ENCODE data around the gene RNF19B. TPM values are rescaled to one million over a fixed set of nuclear protein-coding genes. Genes with fewer than 3 reads are reported as not detected.

The RNF19B gene
- total RNA-seq, 1 experiment from 2014 or later, result 22.5 TPM

DNA sequence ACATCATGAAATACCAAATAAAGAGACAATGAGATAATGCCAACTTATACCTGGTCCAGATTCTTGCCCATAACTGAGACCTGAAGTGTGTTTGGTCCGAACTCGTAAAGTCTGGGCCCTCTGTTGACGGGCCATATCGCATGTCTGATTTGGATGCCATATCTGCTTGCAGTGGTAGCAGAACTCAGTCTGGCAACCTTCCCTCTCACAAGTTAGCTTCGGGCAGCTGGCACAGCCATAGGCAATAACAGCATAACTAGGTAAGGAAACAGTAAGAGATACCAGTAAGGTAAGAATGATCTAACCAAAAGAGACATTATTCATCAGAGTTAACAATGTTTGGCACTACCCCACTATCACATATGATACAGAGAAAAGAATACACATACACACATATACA lies 15.1 kb downstream of the RNF19B start:
- H3K4me3 ChIP-seq (replicated peaks in 1 of 2; ENCODE audit: low read depth in 1 of 2, low read length in 2 of 2), result no peak overlapping the region
- ChIA-PET CTCF (no interaction called here), RAD21 (ENCODE audit: low non-redundant PET in 1 of 2, low total read pairs in 2 of 2, uncharacterized antibody in 2 of 2, unreplicated experiment in 2 of 2) (no interaction called here), POLR2A (interaction anchor here (1.1 kb wide), 1 partner anchor 15 kb away, joined by 3 read pairs; the partner anchor contains the start of gene RNF19B)
- peak overlapping the region; percentile 63 for H3K4me2 ChIP-seq (ENCODE audit: low read length)
- TF ChIP-seq YY1 (IDR thresholded peaks at IDR 0.05; ENCODE audit: extremely low read depth, insufficient replicate concordance, low read depth, low read length), result no peak
- TF ChIP-seq ZFX (IDR thresholded peaks at IDR 0.05), result no peak
- TF ChIP-seq FOSL1 (IDR thresholded peaks at IDR 0.05; ENCODE audit: low read depth), result no peak
- TF ChIP-seq ELF1 (IDR thresholded peaks at IDR 0.05; ENCODE audit: borderline replicate concordance, low read depth), result no peak
- no peak for TF ChIP-seq SRF (IDR thresholded peaks at IDR 0.05; ENCODE audit: low read depth)
- no peak for TF ChIP-seq EGR1 (IDR thresholded peaks at IDR 0.05; ENCODE audit: low read depth)
- TF ChIP-seq POLR2AphosphoS5 (IDR thresholded peaks at IDR 0.05; ENCODE audit: low read depth, low read length), result no peak
- TF ChIP-seq, protein P1, sequence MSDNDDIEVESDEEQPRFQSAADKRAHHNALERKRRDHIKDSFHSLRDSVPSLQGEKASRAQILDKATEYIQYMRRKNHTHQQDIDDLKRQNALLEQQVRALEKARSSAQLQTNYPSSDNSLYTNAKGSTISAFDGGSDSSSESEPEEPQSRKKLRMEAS (IDR thresholded peaks at IDR 0.05), result no peak
- H3K9me3 ChIP-seq (ENCODE audit: control insufficient read depth in 1 of 2, insufficient read depth in 1 of 2, low read depth in 1 of 2, low read length in 2 of 2), result no peaks in the 10 kb centered on the region
- H3K79me2 ChIP-seq (ENCODE audit: insufficient read depth, low read length), result peaks cover 30% of the 10 kb centered on the region
- H3K9ac ChIP-seq (ENCODE audit: low read length), result peak overlapping the region; percentile 13; the same call in 1 of the 2 replicates
- intact Hi-C loops (cut with micrococcal nuclease), result no loop called here
- no peaks in the 10 kb centered on the region for H3K27me3 ChIP-seq (ENCODE audit: insufficient read depth, low read length)
- H3K36me3 ChIP-seq (ENCODE audit: control insufficient read depth in 1 of 2, insufficient read depth in 2 of 2, low read length in 2 of 2), result peaks cover 2 to 16% of the 10 kb centered on the region in 2 experiments; a peak in 2 of 4 replicates
- H3K4me1 ChIP-seq (ENCODE audit: control insufficient read depth in 1 of 2, insufficient read depth in 2 of 2, low read length in 2 of 2), result peaks cover 29 to 39% of the 10 kb centered on the region in 2 experiments
- H4K20me1 ChIP-seq (ENCODE audit: insufficient read depth), result no peaks in the 10 kb centered on the region
- H2AFZ ChIP-seq (ENCODE audit: low read depth, low read length, poor library complexity, severe bottlenecking), result no peak overlapping the region
- no TSS peak for BruUV-seq (replicated peaks)
- no peaks in the 10 kb centered on the region for H3K9me2 ChIP-seq (ENCODE audit: insufficient read depth)
- DNase-seq (ENCODE audit: low read depth, low spot score) (no peak), ATAC-seq (no peak)
- no peak overlapping the region for H3K27ac ChIP-seq (ENCODE audit: low read depth, low read length)

DNA sequence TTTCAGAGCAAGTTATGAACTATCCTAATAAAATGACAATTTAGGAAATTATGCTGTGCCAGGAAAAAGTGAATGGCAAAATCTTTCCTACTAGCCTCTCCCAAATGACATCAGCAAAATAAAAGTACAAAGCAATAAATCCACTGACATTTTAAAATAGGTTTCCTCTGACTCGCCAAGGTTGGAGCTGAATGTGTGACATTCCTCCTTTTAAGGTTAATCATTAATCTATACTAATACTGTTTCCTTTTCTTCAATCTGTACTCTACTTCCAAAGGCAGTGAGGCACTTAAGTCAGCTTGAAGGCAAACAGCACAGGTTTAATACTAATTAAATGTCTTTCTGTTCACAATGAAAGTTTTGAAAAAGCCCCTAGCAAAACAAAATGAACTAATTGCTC lies 15.7 kb downstream of the RNF19B start:
- Histone ChIP-seq H3K27ac (ENCODE audit: low read depth, low read length) (no peak overlapping the region), H3K27me3 (ENCODE audit: insufficient read depth, low read length) (no peaks in the 10 kb centered on the region), H3K79me2 (ENCODE audit: insufficient read depth, low read length) (peaks cover 30% of the 10 kb centered on the region), H3K9me2 (ENCODE audit: insufficient read depth) (no peaks in the 10 kb centered on the region), H3K9ac (ENCODE audit: low read length) (peak overlapping the region; percentile 13), H3K4me1 (ENCODE audit: control insufficient read depth in 1 of 2, insufficient read depth in 2 of 2, low read length in 2 of 2) (peaks cover 24 to 33% of the 10 kb centered on the region in 2 experiments), H4K20me1 (ENCODE audit: insufficient read depth) (no peaks in the 10 kb centered on the region), H3K36me3 (ENCODE audit: control insufficient read depth in 1 of 2, insufficient read depth in 2 of 2, low read length in 2 of 2) (peaks cover 2 to 19% of the 10 kb centered on the region in 2 experiments; a peak in 3 of 4 replicates), H3K9me3 (ENCODE audit: control insufficient read depth in 1 of 2, insufficient read depth in 1 of 2, low read depth in 1 of 2, low read length in 2 of 2) (no peaks in the 10 kb centered on the region), H2AFZ (ENCODE audit: low read depth, low read length, poor library complexity, severe bottlenecking) (no peak overlapping the region), H3K4me2 (ENCODE audit: low read length) (peak overlapping the region; percentile 63), H3K4me3 (replicated peaks in 1 of 2; ENCODE audit: low read depth in 1 of 2, low read length in 2 of 2) (no peak overlapping the region)
- BruUV-seq (replicated peaks), result no TSS peak
- DNase-seq (ENCODE audit: low read depth, low spot score) (no peak), ATAC-seq (no peak)
- ChIA-PET RAD21 (ENCODE audit: low non-redundant PET in 1 of 2, low total read pairs in 2 of 2, uncharacterized antibody in 2 of 2, unreplicated experiment in 2 of 2) (no interaction called here), POLR2A (no interaction called here), CTCF (no interaction called here)
- no peak for TF ChIP-seq EGR1 (IDR thresholded peaks at IDR 0.05; ENCODE audit: low read depth)
- TF ChIP-seq CBX3 (IDR thresholded peaks at IDR 0.05; ENCODE audit: low read depth), result no peak
- TF ChIP-seq, protein P2, sequence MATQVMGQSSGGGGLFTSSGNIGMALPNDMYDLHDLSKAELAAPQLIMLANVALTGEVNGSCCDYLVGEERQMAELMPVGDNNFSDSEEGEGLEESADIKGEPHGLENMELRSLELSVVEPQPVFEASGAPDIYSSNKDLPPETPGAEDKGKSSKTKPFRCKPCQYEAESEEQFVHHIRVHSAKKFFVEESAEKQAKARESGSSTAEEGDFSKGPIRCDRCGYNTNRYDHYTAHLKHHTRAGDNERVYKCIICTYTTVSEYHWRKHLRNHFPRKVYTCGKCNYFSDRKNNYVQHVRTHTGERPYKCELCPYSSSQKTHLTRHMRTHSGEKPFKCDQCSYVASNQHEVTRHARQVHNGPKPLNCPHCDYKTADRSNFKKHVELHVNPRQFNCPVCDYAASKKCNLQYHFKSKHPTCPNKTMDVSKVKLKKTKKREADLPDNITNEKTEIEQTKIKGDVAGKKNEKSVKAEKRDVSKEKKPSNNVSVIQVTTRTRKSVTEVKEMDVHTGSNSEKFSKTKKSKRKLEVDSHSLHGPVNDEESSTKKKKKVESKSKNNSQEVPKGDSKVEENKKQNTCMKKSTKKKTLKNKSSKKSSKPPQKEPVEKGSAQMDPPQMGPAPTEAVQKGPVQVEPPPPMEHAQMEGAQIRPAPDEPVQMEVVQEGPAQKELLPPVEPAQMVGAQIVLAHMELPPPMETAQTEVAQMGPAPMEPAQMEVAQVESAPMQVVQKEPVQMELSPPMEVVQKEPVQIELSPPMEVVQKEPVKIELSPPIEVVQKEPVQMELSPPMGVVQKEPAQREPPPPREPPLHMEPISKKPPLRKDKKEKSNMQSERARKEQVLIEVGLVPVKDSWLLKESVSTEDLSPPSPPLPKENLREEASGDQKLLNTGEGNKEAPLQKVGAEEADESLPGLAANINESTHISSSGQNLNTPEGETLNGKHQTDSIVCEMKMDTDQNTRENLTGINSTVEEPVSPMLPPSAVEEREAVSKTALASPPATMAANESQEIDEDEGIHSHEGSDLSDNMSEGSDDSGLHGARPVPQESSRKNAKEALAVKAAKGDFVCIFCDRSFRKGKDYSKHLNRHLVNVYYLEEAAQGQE (IDR thresholded peaks at IDR 0.05; ENCODE audit: low read depth), result no peak
- no peak for TF ChIP-seq YY1 (IDR thresholded peaks at IDR 0.05; ENCODE audit: extremely low read depth, insufficient replicate concordance, low read depth, low read length)
- peak; percentile 47; the same call in 1 of the 2 replicates for TF ChIP-seq SP1 (IDR thresholded peaks at IDR 0.05; ENCODE audit: low read depth)
- no peak for TF ChIP-seq ZFX (IDR thresholded peaks at IDR 0.05)
- TF ChIP-seq JUND (IDR thresholded peaks at IDR 0.05), result peak; percentile 32; the same call in 1 of the 2 replicates
- peak; percentile 48; the same call in 1 of the 2 replicates for TF ChIP-seq FOSL1 (IDR thresholded peaks at IDR 0.05; ENCODE audit: low read depth)
- no peak for TF ChIP-seq POLR2A (IDR thresholded peaks at IDR 0.05; ENCODE audit: borderline replicate concordance, extremely low read depth, insufficient read depth, insufficient read length)
- intact Hi-C loops (cut with micrococcal nuclease), result no loop called here

Measured in HCT116 (cell line).